GM12878 (cell line): Measurements from ENCODE around the gene TES. TPM values are rescaled to one million over a fixed set of nuclear protein-coding genes. Genes with fewer than 3 reads are reported as not detected.

Experiments
- ATAC-seq: fragments of 200-7000 bp; cut with Tn5 transposase; 3 replicates; pipeline ENCODE4 v1.9.1; 2020; ENCODE audit warnings: mild to moderate bottlenecking, moderate library complexity
- BruUV-seq: library from RNA; stranded (reverse); fragments of 400-500 nt; replicated peaks from 2 replicates; lab custom pipeline; 2021; lab: Mats Ljungman, UMichigan
- CTCF ChIA-PET: fragments of 300-600 bp; sonication (Branson Sonifier 250); formaldehyde crosslinking; extraction: SDS; loops from one replicate; lab custom pipeline; 2021; ENCODE audit warnings: inconsistent platforms; lab: Yijun Ruan, JAX
- POLR2A ChIA-PET: fragments of 350-600 bp; formaldehyde crosslinking; extraction: SDS; loops from one replicate; lab custom pipeline; 2021; ENCODE audit warnings: inconsistent platforms; lab: Charles Lee
- RAD21 ChIA-PET: fragments of 300-600 bp; sonication (Branson Sonifier 250); formaldehyde crosslinking; loops from one replicate; lab custom pipeline; 2023; ENCODE audit warnings: antibody characterized with exemption; ENCODE audit not compliant: unreplicated experiment; lab: Charles Lee
- SMC1A ChIA-PET: fragments of 300-600 bp; sonication (Branson Sonifier 250); formaldehyde crosslinking; loops from one replicate; lab custom pipeline; 2023; ENCODE audit not compliant: unreplicated experiment, uncharacterized antibody; lab: Charles Lee
- DNase-seq: peaks from one replicate; pipeline ENCODE4 v3.0.0-alpha.2; 2011; ENCODE audit warnings: low read depth, low spot score
- FAIRE-seq: peaks from 3 replicates; lab custom pipeline; 2011; peaks lifted over from hg19 to GRCh38; lab: Jason Lieb, UNC
- H2AFZ ChIP-seq: 2 replicates; pipeline ENCODE4 v1.6.0; 2011; ENCODE audit warnings: low read depth, low read length, control low read depth; ENCODE audit not compliant: control insufficient read depth
- H3K27ac ChIP-seq: 2 replicates; pipeline ENCODE4 v1.5.1; 2011; ENCODE audit warnings: control low read depth; ENCODE audit not compliant: control insufficient read depth, insufficient read depth
- H3K27me3 ChIP-seq, 2 experiments: replicated peaks in 1 of 2; 2 replicates each; pipeline versions ENCODE4 v1.6.0 to v1.6.1; 2011; ENCODE audit warnings: low read length in 1 of 2; ENCODE audit not compliant: control insufficient read depth in 2 of 2, insufficient read depth in 2 of 2
- H3K36me3 ChIP-seq, 2 experiments: 2 replicates each; pipeline ENCODE4 v1.5.1; 2011; ENCODE audit warnings: low read length in 1 of 2; ENCODE audit not compliant: control insufficient read depth in 2 of 2, insufficient read depth in 2 of 2
- H3K4me1 ChIP-seq: 2 replicates; pipeline ENCODE4 v1.6.1; 2011; ENCODE audit warnings: mild to moderate bottlenecking, low read length, moderate library complexity, mixed read lengths; ENCODE audit not compliant: control insufficient read depth, insufficient read depth
- H3K4me2 ChIP-seq: 2 replicates; pipeline ENCODE4 v1.6.0; 2011; ENCODE audit warnings: control low read depth; ENCODE audit not compliant: control insufficient read depth, insufficient read depth
- H3K4me3 ChIP-seq: fragments of 200-600 bp; sonication (generic); 2 replicates; pipeline ENCODE4 v1.5.1; 2016
- H3K79me2 ChIP-seq: 2 replicates; pipeline ENCODE4 v1.6.0; 2011; ENCODE audit warnings: low read length; ENCODE audit not compliant: control insufficient read depth, insufficient read depth
- H3K9ac ChIP-seq: 2 replicates; pipeline ENCODE4 v1.8.0; 2011; ENCODE audit warnings: low read length, control low read depth, mixed read lengths; ENCODE audit not compliant: control insufficient read depth, insufficient read depth
- H3K9me3 ChIP-seq: replicated peaks from 3 replicates; pipeline ENCODE4 v1.5.1; 2011; ENCODE audit warnings: mild to moderate bottlenecking, low read length; ENCODE audit not compliant: control insufficient read depth, insufficient read depth
- H4K20me1 ChIP-seq: 2 replicates; pipeline ENCODE4 v1.6.0; 2011; ENCODE audit not compliant: control insufficient read depth, insufficient read depth
- EP300 ChIP-seq, 2 experiments: fragments of 150-350 bp in 1 of 2; IDR thresholded peaks; 2 replicates each; pipeline ENCODE4 v1.6.1; 2011 to 2012; ENCODE audit warnings: low read depth in 2 of 2, low read length in 2 of 2, borderline replicate concordance in 1 of 2, improper control_type of control experiment in 1 of 2, inconsistent platforms in 1 of 2; ENCODE audit not compliant: control insufficient read depth in 1 of 2
- TCF12 ChIP-seq: IDR thresholded peaks from 2 replicates; pipeline ENCODE4 v1.6.1; 2011; ENCODE audit warnings: low read depth, mild to moderate bottlenecking, low read length
- ZSCAN29 ChIP-seq: fragments of 450-650 bp; IDR thresholded peaks from 2 replicates; pipeline ENCODE4 v1.6.1; 2017; ENCODE audit warnings: mild to moderate bottlenecking, moderate library complexity
- WGBS: methylation state at CpG from one replicate; pipeline ENCODE4 v1.1.6; 2016; ENCODE audit warnings: low lambda C conversion rate; ENCODE audit not compliant: insufficient replicate concordance, insufficient coverage; ENCODE audit errors: missing lambda C conversion rate; 5-methylcytosine and 5-hydroxymethylcytosine counted together
- in situ Hi-C: fragments of 300-500 bp; cut with MboI; formaldehyde crosslinking; loops from 9 replicates; pipeline ENCODE4 v1.14.3; 2018; ENCODE audit warnings: mixed read lengths
- intact Hi-C: fragments of 100-400 bp; cut with micrococcal nuclease; formaldehyde crosslinking; loops from one replicate; pipeline ENCODE4 v1.14.2; 2022; ENCODE audit not compliant: unreplicated experiment
- polyA plus RNA-seq, 11 experiments: library from polyadenylated mRNA; depleted of rRNA in 4 of 11; unstranded in 6 of 11; stranded (reverse) in 5 of 11; fragments of >200 nt; fragmentation: Nextera tagmentation in 4 of 11; fragmentation: Illumina TruSeq in 1 of 11; extraction: Ambion mirVana in 4 of 11; extraction: Trizol in 1 of 11; gene quantifications; 1 replicate in 1 of 11; 2 replicates in 10 of 11; pipeline versions ENCODE4 v1.2.1 to v1.2.3, GENCODE V29; 2011 to 2016; ENCODE audit warnings: inconsistent platforms in 2 of 11, missing spikeins in 2 of 11, low read depth in 1 of 11
- total RNA-seq, 4 experiments: library from RNA; depleted of rRNA in 3 of 4; stranded (reverse); fragments of >200 nt in 3 of 4; fragmentation: Illumina TruSeq in 1 of 4; extraction: Trizol in 1 of 4; gene quantifications; 2 replicates each; pipeline versions ENCODE4 v1.2.1 to v1.2.3, GENCODE V29; 2013 to 2021
- TF ChIP-seq, protein P1 (sequence below): IDR thresholded peaks from 2 replicates; pipeline ENCODE4 v1.6.1; 2011; ENCODE audit warnings: mild to moderate bottlenecking, low read depth, low read length, moderate library complexity; ENCODE audit not compliant: insufficient replicate concordance

The TES gene
- total and polyA plus RNA-seq, 10 of the 15 experiments (the other 5 are each of a cell fraction or from before 2014, with no cell fraction given), result 31.2 to 77.5 (median 59.2) TPM

DNA sequence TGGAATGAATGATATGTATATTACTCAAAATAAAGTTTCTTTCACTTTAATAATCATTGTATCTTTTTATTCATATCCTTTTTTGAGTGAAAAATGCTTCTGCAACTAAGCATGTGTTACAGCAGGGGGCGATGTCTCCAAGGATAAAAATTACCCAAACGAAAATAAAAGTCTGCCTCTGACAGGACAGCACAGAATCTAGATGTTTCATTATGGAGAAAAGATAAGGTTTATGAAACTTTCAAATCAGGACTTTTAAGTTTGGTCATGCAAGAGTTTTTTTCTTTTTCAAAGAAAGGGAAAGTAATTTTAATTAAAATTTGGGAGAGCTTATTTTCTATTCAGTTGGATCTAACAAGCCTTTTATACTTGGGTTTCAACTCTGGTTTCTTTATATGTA lies 48.4 kb downstream of the TES start (continued):
- TF ChIP-seq EP300 (IDR thresholded peaks at IDR 0.05; ENCODE audit: borderline replicate concordance in 1 of 2, control insufficient read depth in 1 of 2, low read depth in 2 of 2, low read length in 2 of 2), result no peak
- TF ChIP-seq, protein P1, sequence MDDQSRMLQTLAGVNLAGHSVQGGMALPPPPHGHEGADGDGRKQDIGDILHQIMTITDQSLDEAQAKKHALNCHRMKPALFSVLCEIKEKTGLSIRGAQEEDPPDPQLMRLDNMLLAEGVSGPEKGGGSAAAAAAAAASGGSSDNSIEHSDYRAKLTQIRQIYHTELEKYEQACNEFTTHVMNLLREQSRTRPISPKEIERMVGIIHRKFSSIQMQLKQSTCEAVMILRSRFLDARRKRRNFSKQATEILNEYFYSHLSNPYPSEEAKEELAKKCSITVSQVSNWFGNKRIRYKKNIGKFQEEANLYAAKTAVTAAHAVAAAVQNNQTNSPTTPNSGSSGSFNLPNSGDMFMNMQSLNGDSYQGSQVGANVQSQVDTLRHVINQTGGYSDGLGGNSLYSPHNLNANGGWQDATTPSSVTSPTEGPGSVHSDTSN, result no peak

DNA sequence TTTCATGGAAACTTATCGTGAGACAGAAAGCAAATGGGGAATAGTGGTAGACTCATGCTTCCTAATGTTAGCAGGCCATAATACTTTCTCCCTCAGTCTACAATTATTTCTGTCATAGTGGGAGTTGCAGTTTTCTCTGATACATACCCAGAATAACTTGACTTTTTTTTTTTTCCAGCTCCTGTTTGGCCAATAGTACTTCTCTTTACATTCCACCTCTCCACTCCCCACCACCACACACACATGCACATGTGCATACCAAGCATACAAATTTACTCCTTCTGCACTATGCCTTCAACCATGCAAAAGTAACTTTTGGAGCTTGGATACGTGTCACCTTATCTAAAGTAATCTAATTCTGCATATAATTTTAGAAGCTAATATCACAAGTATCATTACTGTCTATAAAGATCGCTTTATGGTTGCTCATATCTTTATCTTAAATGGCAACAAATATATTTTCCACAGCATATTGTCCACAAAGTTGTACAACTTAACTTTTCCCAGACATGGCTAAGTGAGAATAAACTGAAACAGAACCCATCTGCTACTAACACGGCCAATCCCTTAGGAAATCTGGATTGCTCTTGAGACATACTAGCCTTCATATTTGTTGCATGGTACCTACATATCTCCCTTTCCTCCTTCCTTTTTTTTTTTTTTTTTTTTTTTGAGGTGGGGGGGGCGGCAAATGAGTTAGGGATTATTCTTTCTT lies 49.0 kb downstream of the TES start:
- Histone ChIP-seq H3K27ac (no peak overlapping the region), H3K4me1 (no peaks in the 10 kb centered on the region), H4K20me1 (no peaks in the 10 kb centered on the region), H2AFZ (no peak overlapping the region), H3K9me3 (no peaks in the 10 kb centered on the region), H3K36me3 (peaks cover 0 to 2% of the 10 kb centered on the region in 2 experiments; a peak in 2 of 4 replicates), H3K4me2 (no peak overlapping the region), H3K79me2 (no peaks in the 10 kb centered on the region), H3K9ac (no peak overlapping the region), H3K27me3 (0 out of 4 replicates have a peak, but pooled peaks cover 0 to under 1% of the 10 kb centered on the region in 2 experiments), H3K4me3 (no peak overlapping the region)
- intact Hi-C loops (loop anchor here (2.0 kb wide), 3 partner anchors 267 to 549 kb away; no protein-coding TSS in a partner anchor), in situ Hi-C loops (no loop called here)
- ChIA-PET RAD21 (interaction anchor here (0.7 to 6.5 kb wide), 13 partner anchors 75 to 335 kb away, joined by 3 to 50 read pairs (median 4); no protein-coding TSS in a partner anchor), CTCF (interaction anchor here (0.6 to 9.4 kb wide), 38 partner anchors 8 to 1833 kb away, joined by 3 to 169 read pairs (median 4); no protein-coding TSS in a partner anchor), POLR2A (interaction anchor here (0.6 kb wide), 2 partner anchors 328 to 1607 kb away, joined by 3 to 5 read pairs; no protein-coding TSS in a partner anchor), SMC1A (interaction anchor here (0.7 to 8.1 kb wide), 24 partner anchors 8 to 551 kb away, joined by 3 to 156 read pairs (median 4); no protein-coding TSS in a partner anchor)
- no peak for ATAC-seq
- no TSS peak for BruUV-seq
- TF ChIP-seq TCF12, result no peak
- no peak for TF ChIP-seq ZSCAN29
- DNase-seq, result no peak
- no peak for FAIRE-seq
- 71% methylated on average over 4 of the region's 5 CpGs for WGBS
